BLaER1 (cell line): ENCODE measurements around the gene THAP4.

Source experiments
- H3K27ac ChIP-seq: shearing (Covaris generic); formaldehyde crosslinking; 2 replicates; pipeline ENCODE4 v1.8.1; 2022
- H3K27me3 ChIP-seq: shearing (Covaris generic); formaldehyde crosslinking; 2 replicates; pipeline ENCODE4 v1.8.1; 2022
- H3K36me3 ChIP-seq: shearing (Covaris generic); formaldehyde crosslinking; 2 replicates; pipeline ENCODE4 v1.8.1; 2022
- H3K4me1 ChIP-seq: shearing (Covaris generic); formaldehyde crosslinking; 2 replicates; pipeline ENCODE4 v1.8.1; 2022
- H3K4me2 ChIP-seq: shearing (Covaris generic); formaldehyde crosslinking; 2 replicates; pipeline ENCODE4 v1.8.1; 2022
- H3K4me3 ChIP-seq: shearing (Covaris generic); formaldehyde crosslinking; 2 replicates; pipeline ENCODE4 v1.8.1; 2022
- H3K9ac ChIP-seq: shearing (Covaris generic); formaldehyde crosslinking; 2 replicates; pipeline ENCODE4 v1.8.1; 2022
- H3K9me3 ChIP-seq: shearing (Covaris generic); formaldehyde crosslinking; 2 replicates; pipeline ENCODE4 v1.8.1; 2022
- H4K20me1 ChIP-seq: shearing (Covaris generic); formaldehyde crosslinking; 2 replicates; pipeline ENCODE4 v1.8.1; 2022
- Cebpa-rat ChIP-seq: shearing (Covaris generic); IDR thresholded peaks from 2 replicates; pipeline ENCODE4 v1.8.1; 2022

Gene THAP4

GRCh38 chr2:241559323-241560161, 77.4 kb downstream of the THAP4 start:
- Histone ChIP-seq H3K4me2 (no peak overlapping the region), H3K4me1 (peaks cover 17% of the 10 kb centered on the region), H3K9ac (no peak overlapping the region), H3K27me3 (peaks cover 39% of the 10 kb centered on the region), H3K36me3 (no peaks in the 10 kb centered on the region), H4K20me1 (no peaks in the 10 kb centered on the region), H3K4me3 (0 out of 2 replicates have a peak overlapping the region, but pooled peaks have one; percentile 14), H3K9me3 (peaks cover 46% of the 10 kb centered on the region), H3K27ac (no peak overlapping the region)
- TF ChIP-seq Cebpa-rat = no peak

- Histone ChIP-seq H3K9me3 (peaks cover 46% of the 10 kb centered on the region), H3K4me2 (no peak within 1 kb of the TSS), H3K9ac (no peak within 1 kb of the TSS), H3K4me1 (peaks cover 11% of the 10 kb centered on the region), H3K4me3 (0 out of 2 replicates have a peak within 1 kb of the TSS, but pooled peaks have one; percentile 14), H3K27me3 (peaks cover 39% of the 10 kb centered on the region), H3K36me3 (no peaks in the 10 kb centered on the region), H3K27ac (no peak within 1 kb of the TSS), H4K20me1 (no peaks in the 10 kb centered on the region)
- no peak for TF ChIP-seq Cebpa-rat
Observed at GRCh38 chr2:241558532-241559322, 78.2 kb downstream of the THAP4 start, which contains the start of gene BOK. TSS of gene BOK (plus strand) at chr2:241558745. CDS start at chr2:241559484, 739 bp downstream.

GRCh38 chr2:241556746-241557145, 80.2 kb downstream of the THAP4 start:
- H3K4me1 ChIP-seq = peaks cover under 1% of the 10 kb centered on the region; the same call in 1 of the 2 replicates
- peaks cover 39% of the 10 kb centered on the region for H3K27me3 ChIP-seq
- no peak overlapping the region for H3K4me2 ChIP-seq
- H3K9me3 ChIP-seq = peaks cover 46% of the 10 kb centered on the region
- no peak overlapping the region for H3K4me3 ChIP-seq
- H3K36me3 ChIP-seq = no peaks in the 10 kb centered on the region
- H3K9ac ChIP-seq = no peak overlapping the region
- TF ChIP-seq Cebpa-rat = no peak
- no peak overlapping the region for H3K27ac ChIP-seq
- H4K20me1 ChIP-seq = no peaks in the 10 kb centered on the region

- Histone ChIP-seq H3K9ac (no peak overlapping the region), H3K9me3 (peaks cover 46% of the 10 kb centered on the region), H3K27ac (no peak overlapping the region), H3K4me1 (no peaks in the 10 kb centered on the region), H3K4me3 (no peak overlapping the region), H3K4me2 (no peak overlapping the region), H4K20me1 (no peaks in the 10 kb centered on the region), H3K36me3 (no peaks in the 10 kb centered on the region), H3K27me3 (peaks cover 36% of the 10 kb centered on the region)
- TF ChIP-seq Cebpa-rat = no peak
Observed at GRCh38 chr2:241555711-241556110, 81.2 kb downstream of the THAP4 start.

- Histone ChIP-seq H3K27me3 (peaks cover 26% of the 10 kb centered on the region), H3K4me3 (no peak overlapping the region), H3K9me3 (peaks cover 43% of the 10 kb centered on the region), H3K9ac (no peak overlapping the region), H3K27ac (no peak overlapping the region), H3K4me2 (no peak overlapping the region), H4K20me1 (no peaks in the 10 kb centered on the region), H3K4me1 (no peaks in the 10 kb centered on the region), H3K36me3 (no peaks in the 10 kb centered on the region)
- no peak for TF ChIP-seq Cebpa-rat
Observed at GRCh38 chr2:241554610-241555322, 82.2 kb downstream of the THAP4 start.

GRCh38 chr2:241553981-241554380, 83.0 kb downstream of the THAP4 start:
- H3K36me3 ChIP-seq = no peaks in the 10 kb centered on the region
- no peak overlapping the region for H3K9ac ChIP-seq
- TF ChIP-seq Cebpa-rat = no peak
- peaks cover 18% of the 10 kb centered on the region for H3K27me3 ChIP-seq
- no peaks in the 10 kb centered on the region for H3K4me1 ChIP-seq
- H3K9me3 ChIP-seq = peaks cover 35% of the 10 kb centered on the region
- H3K4me2 ChIP-seq = no peak overlapping the region
- no peak overlapping the region for H3K4me3 ChIP-seq
- no peaks in the 10 kb centered on the region for H4K20me1 ChIP-seq
- no peak overlapping the region for H3K27ac ChIP-seq

- no peak overlapping the region for H3K4me3 ChIP-seq
Observed at GRCh38 chr2:241553512-241553830, 83.5 kb downstream of the THAP4 start.

GRCh38 chr2:241551998-241552737, 84.8 kb downstream of the THAP4 start:
- H3K4me3 ChIP-seq = no peak overlapping the region
- no peaks in the 10 kb centered on the region for H3K4me1 ChIP-seq
- H3K9ac ChIP-seq = no peak overlapping the region
- H3K9me3 ChIP-seq = peaks cover 17% of the 10 kb centered on the region
- no peaks in the 10 kb centered on the region for H4K20me1 ChIP-seq
- H3K27me3 ChIP-seq = peaks cover under 1% of the 10 kb centered on the region
- no peak overlapping the region for H3K4me2 ChIP-seq
- no peak overlapping the region for H3K27ac ChIP-seq
- no peaks in the 10 kb centered on the region for H3K36me3 ChIP-seq
- no peak for TF ChIP-seq Cebpa-rat

More at GRCh38 chr2:241553512-241553830, 83.5 kb downstream of the THAP4 start:
- Histone ChIP-seq H3K36me3 (no peaks in the 10 kb centered on the region), H3K27me3 (peaks cover 13% of the 10 kb centered on the region), H3K4me2 (no peak overlapping the region), H3K9ac (no peak overlapping the region), H3K9me3 (peaks cover 30% of the 10 kb centered on the region), H3K27ac (no peak overlapping the region), H3K4me1 (no peaks in the 10 kb centered on the region), H4K20me1 (no peaks in the 10 kb centered on the region)
- TF ChIP-seq Cebpa-rat = no peak

- H3K36me3 ChIP-seq = no peaks in the 10 kb centered on the region
- no peak overlapping the region for H3K9ac ChIP-seq
- H3K27ac ChIP-seq = no peak overlapping the region
Observed at GRCh38 chr2:241551599-241551997, 85.4 kb downstream of the THAP4 start.

More at GRCh38 chr2:241551599-241551997, 85.4 kb downstream of the THAP4 start:
- no peak overlapping the region for H3K4me3 ChIP-seq
- 0 out of 2 replicates have a peak, but pooled peaks cover 2% of the 10 kb centered on the region for H3K27me3 ChIP-seq
- H3K9me3 ChIP-seq = peaks cover 11% of the 10 kb centered on the region
- no peaks in the 10 kb centered on the region for H4K20me1 ChIP-seq
- no peaks in the 10 kb centered on the region for H3K4me1 ChIP-seq
- TF ChIP-seq Cebpa-rat = no peak
- no peak overlapping the region for H3K4me2 ChIP-seq
